Muscle layer of duodenum (tissue), 2 donors: ENCODE measurements around the gene TOMM34.

Source experiments
- H3K27ac ChIP-seq: one replicate; pipeline ENCODE4 v1.7.0; 2013; ENCODE audit warnings: mild to moderate bottlenecking, low read length
- H3K27me3 ChIP-seq: one replicate; pipeline ENCODE4 v1.7.0; 2013; ENCODE audit warnings: low read depth, mild to moderate bottlenecking, control low read depth, low read length
- H3K36me3 ChIP-seq, 2 donors: one replicate each; pipeline ENCODE4 v1.7.0; 2013; ENCODE audit warnings: low read length in 2 of 2, control low read depth in 1 of 2, mild to moderate bottlenecking in 1 of 2; ENCODE audit not compliant: insufficient read depth in 2 of 2, control insufficient read depth in 1 of 2
- H3K4me1 ChIP-seq, 2 donors: one replicate each; pipeline ENCODE4 v1.7.0; 2013; ENCODE audit warnings: low read length in 2 of 2, mild to moderate bottlenecking in 2 of 2, control low read depth in 1 of 2, moderate library complexity in 1 of 2; ENCODE audit not compliant: insufficient read depth in 2 of 2, control insufficient read depth in 1 of 2
- H3K4me3 ChIP-seq, 2 donors: one replicate each; pipeline ENCODE4 v1.7.0; 2013; ENCODE audit warnings: low read length in 2 of 2, low read depth in 1 of 2, mild to moderate bottlenecking in 1 of 2
- H3K9me3 ChIP-seq, 2 donors: one replicate each; pipeline ENCODE4 v1.7.0; 2013; ENCODE audit warnings: low read length in 2 of 2, control low read depth in 1 of 2, mild to moderate bottlenecking in 1 of 2; ENCODE audit not compliant: control insufficient read depth in 1 of 2
- donor health status: healthy.

The TOMM34 gene

GRCh38 chr20:44928595-44928994, 31.6 kb downstream of the TOMM34 start:
- H3K27me3 ChIP-seq = no peaks in the 10 kb centered on the region
- no peaks in the 10 kb centered on the region for H3K4me1 ChIP-seq
- no peak overlapping the region for H3K4me3 ChIP-seq

GRCh38 chr20:44924541-44924940, 35.7 kb downstream of the TOMM34 start:
- Histone ChIP-seq H3K36me3 (peaks cover 0 to 7% of the 10 kb centered on the region in 2 donors), H3K4me3 (no peak overlapping the region), H3K27ac (no peak overlapping the region), H3K9me3 (no peaks in the 10 kb centered on the region), H3K27me3 (no peaks in the 10 kb centered on the region), H3K4me1 (no peaks in the 10 kb centered on the region)

More at GRCh38 chr20:44928595-44928994, 31.6 kb downstream of the TOMM34 start:
- Histone ChIP-seq H3K36me3 (peaks cover 0 to 9% of the 10 kb centered on the region in 2 donors), H3K27ac (no peak overlapping the region), H3K9me3 (no peaks in the 10 kb centered on the region)

DNA sequence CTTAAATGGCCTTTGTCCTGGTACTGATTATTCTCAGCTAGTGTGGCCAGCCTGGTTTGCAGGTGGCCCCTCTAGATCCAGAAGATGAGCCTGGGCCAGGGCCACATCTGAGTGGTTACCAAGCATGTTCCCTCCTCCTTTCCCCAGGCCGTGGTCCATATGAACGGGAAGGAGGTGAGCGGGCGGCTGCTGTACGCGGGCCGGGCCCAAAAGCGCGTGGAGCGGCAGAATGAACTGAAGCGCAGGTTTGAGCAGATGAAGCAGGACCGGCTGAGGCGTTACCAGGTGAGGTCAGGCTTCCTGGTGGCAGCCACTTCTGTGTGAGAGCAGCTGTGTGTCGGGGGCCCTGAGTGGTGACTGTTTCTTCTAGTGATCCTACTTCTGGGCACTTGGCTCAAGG, 38.8 kb downstream of the TOMM34 start:
- no peak overlapping the region for H3K4me3 ChIP-seq
- peaks cover 0 to 14% of the 10 kb centered on the region in 2 donors for H3K36me3 ChIP-seq
- no peaks in the 10 kb centered on the region for H3K9me3 ChIP-seq
- no peaks in the 10 kb centered on the region for H3K4me1 ChIP-seq
- no peaks in the 10 kb centered on the region for H3K27me3 ChIP-seq
- H3K27ac ChIP-seq = no peak overlapping the region

DNA sequence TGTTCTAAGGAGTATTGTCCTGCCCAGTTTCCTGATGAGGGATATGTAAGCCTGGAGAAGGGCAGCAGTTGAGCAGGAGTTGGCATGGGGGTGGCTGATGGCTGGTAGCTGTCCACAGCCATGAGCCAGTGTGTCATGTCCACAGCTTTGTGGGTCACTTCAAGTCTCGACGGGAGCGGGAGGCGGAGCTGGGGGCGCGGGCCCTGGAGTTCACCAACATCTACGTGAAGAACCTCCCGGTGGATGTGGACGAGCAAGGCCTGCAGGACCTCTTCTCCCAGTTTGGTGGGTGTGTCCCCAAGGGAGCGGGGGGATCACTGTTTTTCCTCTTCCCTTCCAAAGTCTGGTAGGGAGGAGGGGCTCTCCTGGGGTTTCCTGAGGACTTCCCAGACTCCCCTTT, 41.4 kb downstream of the TOMM34 start:
- Histone ChIP-seq H3K4me1 (no peaks in the 10 kb centered on the region), H3K27ac (no peak overlapping the region), H3K4me3 (no peak overlapping the region), H3K36me3 (peaks cover 0 to 14% of the 10 kb centered on the region in 2 donors), H3K9me3 (no peaks in the 10 kb centered on the region), H3K27me3 (no peaks in the 10 kb centered on the region)

DNA sequence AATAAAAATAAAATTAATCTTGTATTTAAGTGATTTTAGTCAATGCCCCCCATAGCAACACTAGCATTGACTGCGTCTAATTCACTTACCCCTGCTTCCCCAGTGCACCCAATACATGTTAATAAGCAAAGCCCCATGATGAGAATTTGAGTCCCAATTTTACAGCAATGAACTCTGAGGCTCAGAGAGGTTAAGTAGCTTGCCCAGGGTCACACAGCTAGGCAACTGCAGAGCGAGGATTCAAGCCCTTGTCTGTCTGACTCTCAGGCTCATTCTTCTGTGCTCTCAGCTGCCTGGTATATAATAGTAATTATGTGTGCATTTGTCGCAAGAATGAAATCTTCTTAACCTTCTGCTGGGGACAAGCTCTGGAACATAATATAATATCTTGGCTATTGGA, 41.9 kb downstream of the TOMM34 start:
- Histone ChIP-seq H3K36me3 (peaks cover 0 to 14% of the 10 kb centered on the region in 2 donors), H3K4me1 (no peaks in the 10 kb centered on the region), H3K9me3 (no peaks in the 10 kb centered on the region), H3K27ac (no peak overlapping the region), H3K4me3 (no peak overlapping the region), H3K27me3 (no peaks in the 10 kb centered on the region)

GRCh38 chr20:44917399-44917798, 42.8 kb downstream of the TOMM34 start:
- Histone ChIP-seq H3K4me1 (no peaks in the 10 kb centered on the region), H3K9me3 (no peaks in the 10 kb centered on the region), H3K27ac (no peak overlapping the region), H3K4me3 (no peak overlapping the region), H3K36me3 (peaks cover 0 to 11% of the 10 kb centered on the region in 2 donors), H3K27me3 (no peaks in the 10 kb centered on the region)

GRCh38 chr20:44916586-44916985, 43.6 kb downstream of the TOMM34 start:
- Histone ChIP-seq H3K27ac (no peak overlapping the region), H3K4me1 (no peaks in the 10 kb centered on the region), H3K4me3 (no peak overlapping the region), H3K9me3 (no peaks in the 10 kb centered on the region), H3K36me3 (peaks cover 0 to 8% of the 10 kb centered on the region in 2 donors), H3K27me3 (no peaks in the 10 kb centered on the region)

DNA sequence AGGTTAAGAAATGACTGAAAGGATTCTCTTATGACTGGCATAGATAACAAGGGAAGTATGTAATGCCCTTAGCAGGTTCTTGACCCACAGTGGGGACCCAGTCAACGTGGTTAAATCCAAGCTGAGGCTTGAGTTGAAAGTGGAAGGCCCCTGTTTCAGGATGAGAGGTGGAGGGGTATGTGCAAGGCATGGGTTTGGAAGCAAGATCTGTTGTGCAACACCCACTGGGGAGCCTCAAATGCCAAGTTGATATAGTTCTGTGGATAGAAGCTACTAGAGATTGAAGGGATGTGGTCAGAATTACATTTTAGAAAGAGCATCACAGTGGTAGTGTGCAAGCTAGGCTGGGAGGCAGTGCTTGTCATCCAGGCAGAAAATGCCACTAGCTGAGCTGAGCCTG, 45.3 kb downstream of the TOMM34 start:
- H3K27ac ChIP-seq = no peak overlapping the region
- H3K4me3 ChIP-seq = no peak overlapping the region
- H3K9me3 ChIP-seq = no peaks in the 10 kb centered on the region
- no peaks in the 10 kb centered on the region for H3K4me1 ChIP-seq
- H3K27me3 ChIP-seq = no peaks in the 10 kb centered on the region
- H3K36me3 ChIP-seq = peaks cover 0 to 7% of the 10 kb centered on the region in 2 donors

DNA sequence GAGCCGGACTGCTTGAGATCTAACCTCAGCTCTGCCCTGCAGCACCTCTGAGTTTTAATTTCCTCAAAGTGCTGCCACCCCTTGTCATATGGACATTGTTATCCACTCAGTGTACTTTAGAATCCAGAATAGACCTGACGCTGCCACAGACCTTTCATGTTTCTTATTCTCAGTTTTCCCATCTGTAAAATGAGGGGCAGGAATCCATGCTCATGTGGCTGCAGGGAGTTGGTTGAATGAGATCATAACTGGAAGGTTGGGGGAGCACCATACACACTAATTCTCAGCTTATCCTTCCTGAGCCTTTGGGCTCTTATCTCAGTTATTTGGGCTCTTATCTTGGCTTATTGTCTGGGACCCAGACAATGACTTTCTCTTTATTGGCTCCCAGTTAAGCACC, 48.0 kb downstream of the TOMM34 start:
- Histone ChIP-seq H3K9me3 (no peaks in the 10 kb centered on the region), H3K36me3 (peaks cover 7 to 13% of the 10 kb centered on the region in 2 donors), H3K27me3 (no peaks in the 10 kb centered on the region), H3K4me1 (peaks cover 0 to 4% of the 10 kb centered on the region in 2 donors), H3K27ac (no peak overlapping the region), H3K4me3 (no peak overlapping the region)

- no peak overlapping the region for H3K27ac ChIP-seq
- H3K9me3 ChIP-seq = no peaks in the 10 kb centered on the region
- peaks cover 12 to 14% of the 10 kb centered on the region in 2 donors for H3K36me3 ChIP-seq
- H3K27me3 ChIP-seq = no peaks in the 10 kb centered on the region
- H3K4me1 ChIP-seq = peaks cover 0 to 4% of the 10 kb centered on the region in 2 donors
- no peak overlapping the region for H3K4me3 ChIP-seq
These were observed 48.8 kb downstream of the TOMM34 start for GRCh38 chr20:44911264-44911921.

GRCh38 chr20:44910690-44911262, 49.4 kb downstream of the TOMM34 start:
- Histone ChIP-seq H3K36me3 (peaks cover 16 to 21% of the 10 kb centered on the region in 2 donors), H3K9me3 (no peaks in the 10 kb centered on the region), H3K27me3 (no peaks in the 10 kb centered on the region), H3K27ac (no peak overlapping the region), H3K4me1 (peaks cover 0 to 4% of the 10 kb centered on the region in 2 donors), H3K4me3 (peak overlapping the region; percentile 54 to 67)
